GM20000 (cell line): ENCODE results near the gene KCND2.

Experiments
- DNase-seq: peaks from one replicate; pipeline ENCODE4 v3.0.0; 2012; ENCODE audit warnings: low spot score
- TF ChIP-seq, protein P1 (sequence below): IDR thresholded peaks from 2 replicates; pipeline ENCODE4 v1.5.1; 2012; ENCODE audit warnings: mild to moderate bottlenecking, control low read depth; ENCODE audit errors: extremely low read depth, missing control alignments

The KCND2 gene

DNA sequence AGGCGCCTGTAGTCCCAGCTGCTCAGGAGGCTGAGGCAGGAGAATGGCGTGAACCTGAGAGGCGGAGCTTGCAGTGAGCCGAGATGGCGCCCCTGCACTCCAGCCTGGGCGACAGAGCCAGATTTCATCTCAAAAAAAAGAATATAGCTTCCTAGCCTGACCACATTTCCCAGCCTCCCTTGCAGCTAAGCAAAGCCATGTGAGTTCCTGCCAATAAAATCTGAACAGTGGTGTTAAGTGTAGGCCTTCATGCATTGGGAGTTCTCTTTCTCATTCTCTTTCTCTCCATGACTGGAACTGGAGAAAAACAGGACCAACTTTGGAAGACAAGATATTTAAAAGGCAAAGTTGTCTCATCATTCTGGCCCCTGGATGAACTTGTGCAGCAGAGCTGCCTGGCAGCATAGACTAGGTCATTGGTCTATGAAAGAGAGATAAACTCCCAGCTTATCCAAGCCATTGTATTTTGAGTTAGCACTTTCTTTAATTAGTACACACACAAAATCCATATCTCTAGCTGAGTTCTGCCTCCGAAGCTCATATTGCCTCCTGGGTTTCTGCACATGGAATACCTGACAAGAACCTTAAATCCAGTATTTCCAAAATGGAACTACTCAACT lies 524.2 kb downstream of the KCND2 start:
- DNase-seq = no peak

GRCh38 chr7:120799147-120799546 lies 526.2 kb downstream of the KCND2 start:
- TF ChIP-seq, protein P1, sequence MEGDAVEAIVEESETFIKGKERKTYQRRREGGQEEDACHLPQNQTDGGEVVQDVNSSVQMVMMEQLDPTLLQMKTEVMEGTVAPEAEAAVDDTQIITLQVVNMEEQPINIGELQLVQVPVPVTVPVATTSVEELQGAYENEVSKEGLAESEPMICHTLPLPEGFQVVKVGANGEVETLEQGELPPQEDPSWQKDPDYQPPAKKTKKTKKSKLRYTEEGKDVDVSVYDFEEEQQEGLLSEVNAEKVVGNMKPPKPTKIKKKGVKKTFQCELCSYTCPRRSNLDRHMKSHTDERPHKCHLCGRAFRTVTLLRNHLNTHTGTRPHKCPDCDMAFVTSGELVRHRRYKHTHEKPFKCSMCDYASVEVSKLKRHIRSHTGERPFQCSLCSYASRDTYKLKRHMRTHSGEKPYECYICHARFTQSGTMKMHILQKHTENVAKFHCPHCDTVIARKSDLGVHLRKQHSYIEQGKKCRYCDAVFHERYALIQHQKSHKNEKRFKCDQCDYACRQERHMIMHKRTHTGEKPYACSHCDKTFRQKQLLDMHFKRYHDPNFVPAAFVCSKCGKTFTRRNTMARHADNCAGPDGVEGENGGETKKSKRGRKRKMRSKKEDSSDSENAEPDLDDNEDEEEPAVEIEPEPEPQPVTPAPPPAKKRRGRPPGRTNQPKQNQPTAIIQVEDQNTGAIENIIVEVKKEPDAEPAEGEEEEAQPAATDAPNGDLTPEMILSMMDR = no peak
- no peak for DNase-seq

More for the DNA sequence above, 524.2 kb downstream of the KCND2 start:
- TF ChIP-seq, protein P1 = no peak
